ENCODE measurements around the gene ARL4A. TPM values are rescaled to one million over a fixed set of nuclear protein-coding genes. Genes with fewer than 3 reads are reported as not detected.
"Not testable (repeated sequence)": the region's sequence is repeated elsewhere in the genome, so short reads cannot be mapped to it uniquely, and the experiment has no call there.

Gene ARL4A
- total RNA-seq, 1 donor from 2014 or later, result 61.6 TPM

DNA sequence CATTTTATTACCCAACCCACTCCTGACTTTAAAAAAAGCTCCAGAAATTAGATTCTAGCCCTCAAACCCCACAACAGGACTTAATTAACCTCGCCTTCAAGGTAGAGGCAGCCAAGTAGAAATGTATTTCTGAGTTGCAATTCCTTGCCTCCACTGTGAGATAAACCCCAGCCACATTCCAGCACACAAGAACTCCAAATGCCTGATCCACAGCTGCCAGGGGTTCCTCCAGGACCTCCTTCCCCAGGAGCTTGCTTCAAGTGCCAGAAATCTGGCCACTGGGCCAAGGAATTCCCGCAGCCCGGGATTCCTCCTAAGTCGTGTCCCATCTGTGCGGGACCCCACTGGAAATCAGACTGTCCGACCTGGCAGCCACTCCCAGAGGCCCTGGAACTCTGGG is 25.9 kb upstream of the ARL4A start:
- no peak for DNase-seq (ENCODE audit: low spot score)

- no peak for DNase-seq (ENCODE audit: low spot score)
Observed at GRCh38 chr7:12670000-12670729, 17.3 kb upstream of the ARL4A start.

GRCh38 chr7:12670743-12671520 is 16.5 kb upstream of the ARL4A start:
- DNase-seq (ENCODE audit: low spot score), result no peak

DNA sequence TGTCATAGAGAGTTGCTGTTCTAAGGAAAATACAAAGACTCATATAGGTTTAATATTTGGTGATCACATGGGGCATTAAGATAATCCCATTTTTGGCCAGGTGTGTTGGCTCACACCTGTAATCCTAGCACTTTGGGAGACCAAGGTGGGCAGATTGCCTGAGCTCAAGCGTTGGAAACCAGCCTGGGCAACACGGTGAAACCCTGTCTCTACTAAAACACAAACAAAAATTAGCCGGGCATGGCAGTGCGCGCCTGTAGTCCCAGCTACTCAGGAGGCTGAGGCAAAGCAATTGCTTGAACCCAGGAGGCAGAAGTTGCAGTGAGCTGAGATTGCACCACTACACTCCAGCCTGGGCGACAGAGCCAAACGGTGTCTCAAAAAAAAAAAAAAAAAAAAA is 14.0 kb upstream of the ARL4A start:
- not testable (repeated sequence) for DNase-seq (ENCODE audit: low spot score)

GRCh38 chr7:12674053-12674452 is 13.4 kb upstream of the ARL4A start:
- no peak for DNase-seq (ENCODE audit: low spot score)

DNA sequence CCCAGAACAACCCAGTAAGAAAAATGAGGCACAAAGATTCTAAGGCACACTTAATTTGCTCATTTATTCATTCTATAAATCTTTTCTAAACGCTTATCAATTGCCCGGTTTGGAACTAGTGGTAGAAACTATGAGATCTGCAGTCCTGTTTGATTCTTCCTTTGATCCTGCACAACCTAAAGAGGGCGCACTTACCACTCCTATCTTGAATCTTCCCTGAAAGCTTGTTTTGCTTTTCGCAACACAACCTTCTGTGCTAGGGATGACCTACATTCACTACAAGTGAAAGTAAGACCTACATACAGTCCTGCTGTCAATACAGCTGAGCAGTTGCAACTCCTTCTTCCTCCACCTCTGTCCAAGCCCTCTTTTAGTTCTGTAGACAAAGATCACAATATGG is 12.6 kb upstream of the ARL4A start:
- DNase-seq (ENCODE audit: low spot score), result no peak

DNA sequence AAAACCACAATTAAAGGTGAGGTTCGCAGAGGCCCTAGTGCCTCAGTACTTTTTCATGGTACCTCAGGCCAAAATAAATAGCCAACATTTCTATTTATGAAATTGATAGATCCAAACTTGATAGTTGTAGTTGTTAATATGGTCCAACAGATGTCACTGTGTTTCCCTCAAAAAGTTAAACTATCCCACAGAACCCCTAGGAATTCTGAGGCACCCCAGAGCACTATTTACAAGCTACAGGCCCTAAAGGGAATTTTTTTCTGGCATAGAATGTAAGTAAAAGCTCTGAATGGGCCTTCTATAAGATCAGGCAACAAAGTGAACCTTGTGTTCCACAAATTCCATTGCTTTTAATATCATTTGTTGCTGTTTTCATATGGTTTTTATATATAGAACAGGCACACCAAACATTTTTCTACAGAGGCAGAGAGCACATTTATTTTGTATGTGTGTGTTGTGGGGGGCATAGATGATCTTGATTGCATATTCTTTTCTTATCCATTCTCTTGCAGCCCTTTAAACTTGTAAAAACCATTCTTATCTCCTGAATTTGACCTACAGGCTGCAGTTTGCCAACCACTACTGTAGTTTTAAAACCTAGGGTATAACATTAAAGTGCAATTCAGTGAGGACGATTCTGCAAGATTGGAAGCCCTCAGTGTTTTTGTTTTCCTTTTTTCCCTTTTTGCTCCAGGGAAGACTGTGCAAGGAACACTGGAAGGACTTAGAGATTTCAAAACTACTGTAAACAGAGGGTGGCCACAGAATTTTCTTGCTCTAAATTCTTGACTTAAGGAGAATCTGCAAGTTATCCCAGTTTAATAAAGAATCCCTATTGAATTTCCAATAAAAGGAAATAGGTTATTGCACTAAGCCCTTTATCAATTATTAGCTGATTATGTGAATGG is 3.5 kb upstream of the ARL4A start:
- peak; percentile 57 for DNase-seq (ENCODE audit: low spot score)

GRCh38 chr7:12684733-12685132 is 2.7 kb upstream of the ARL4A start:
- DNase-seq (ENCODE audit: low spot score), result no peak

GRCh38 chr7:12685550-12685949 is 1.9 kb upstream of the ARL4A start:
- DNase-seq (ENCODE audit: low spot score), result peak; percentile 42

DNA sequence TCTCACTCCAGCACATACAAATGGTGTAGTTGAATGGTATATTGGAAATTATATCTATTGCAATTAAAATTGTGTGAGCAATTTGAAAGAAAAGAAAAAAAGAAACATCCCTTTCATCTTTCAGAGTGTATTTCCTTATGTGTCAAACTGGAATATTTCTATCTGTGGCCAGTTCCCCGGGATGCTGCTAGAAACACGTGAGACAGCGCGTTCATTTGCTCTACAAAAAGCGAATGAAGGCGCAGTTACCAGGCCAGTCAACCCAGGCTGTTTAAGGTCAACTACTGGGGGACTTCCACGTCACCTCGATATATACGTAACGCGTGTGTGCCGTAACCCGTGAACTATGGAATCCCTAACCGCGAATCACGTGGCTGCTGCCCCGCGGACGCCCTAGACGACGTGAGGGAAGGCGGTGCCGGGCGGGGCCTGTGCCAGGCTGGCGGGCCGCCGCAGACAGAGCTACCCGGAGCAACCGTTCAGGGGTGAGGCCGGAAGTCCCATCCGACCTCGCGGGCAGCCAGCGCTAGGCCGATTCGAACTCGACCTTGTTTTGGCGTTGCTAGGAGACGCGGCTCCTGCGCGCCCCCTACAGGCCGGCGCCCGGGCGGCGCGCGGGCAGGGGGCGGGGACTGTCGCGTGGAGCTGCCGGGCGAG is 1.1 kb upstream of the ARL4A start:
- DNase-seq (ENCODE audit: low spot score), result peak; percentile 89

DNA sequence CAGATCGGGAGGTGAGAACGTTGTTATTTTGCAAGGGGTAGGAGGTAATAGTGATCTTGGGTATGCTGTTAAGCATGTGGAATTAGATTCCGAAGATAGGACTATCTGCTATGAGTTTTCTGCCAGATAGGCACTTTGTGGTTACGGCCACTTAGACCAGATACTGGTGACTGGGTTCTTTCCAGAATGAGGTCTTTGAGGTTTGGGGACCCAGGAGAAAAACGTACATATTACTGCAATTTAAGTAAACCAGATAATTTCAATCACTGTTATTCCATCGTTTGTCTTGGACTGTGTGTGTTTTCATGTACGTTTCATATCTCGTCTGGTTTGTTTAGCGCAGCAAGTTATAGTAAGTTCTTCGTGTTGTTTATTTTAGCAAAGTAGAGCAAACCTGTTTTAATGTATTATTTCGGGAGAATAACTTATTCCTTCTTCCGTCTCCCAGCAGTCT is 312 bp downstream of the ARL4A start:
- DNase-seq (ENCODE audit: low spot score), result no peak

DNA sequence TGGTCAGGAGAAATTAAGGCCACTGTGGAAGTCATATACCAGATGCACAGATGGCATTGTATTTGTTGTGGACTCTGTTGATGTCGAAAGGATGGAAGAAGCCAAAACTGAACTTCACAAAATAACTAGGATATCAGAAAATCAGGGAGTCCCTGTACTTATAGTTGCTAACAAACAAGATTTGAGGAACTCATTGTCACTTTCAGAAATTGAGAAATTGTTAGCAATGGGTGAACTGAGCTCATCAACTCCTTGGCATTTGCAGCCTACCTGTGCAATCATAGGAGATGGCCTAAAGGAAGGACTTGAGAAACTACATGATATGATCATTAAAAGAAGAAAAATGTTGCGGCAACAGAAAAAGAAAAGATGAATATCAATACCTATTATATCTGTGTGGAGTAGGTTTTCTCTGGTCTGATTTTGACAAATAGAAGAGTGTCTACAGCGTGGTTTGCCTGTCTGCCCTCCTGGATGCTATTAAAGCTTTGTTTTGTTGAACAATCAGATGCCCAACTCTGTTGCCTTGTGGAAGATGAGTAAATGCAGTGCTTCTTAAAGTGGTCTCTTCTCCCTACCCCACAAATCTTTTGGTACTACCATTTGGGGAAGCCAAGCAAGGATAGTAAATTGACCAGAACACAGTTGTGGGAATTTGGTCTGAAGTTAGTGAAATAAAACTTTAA is 1.2 kb downstream of the ARL4A start:
- not testable (repeated sequence) for DNase-seq (ENCODE audit: low spot score)

- DNase-seq (ENCODE audit: low spot score), result no peak
Observed at GRCh38 chr7:12689451-12689850, 2.0 kb downstream of the ARL4A start.

GRCh38 chr7:12690041-12690878 is 2.8 kb downstream of the ARL4A start:
- DNase-seq (ENCODE audit: low spot score), result no peak

DNA sequence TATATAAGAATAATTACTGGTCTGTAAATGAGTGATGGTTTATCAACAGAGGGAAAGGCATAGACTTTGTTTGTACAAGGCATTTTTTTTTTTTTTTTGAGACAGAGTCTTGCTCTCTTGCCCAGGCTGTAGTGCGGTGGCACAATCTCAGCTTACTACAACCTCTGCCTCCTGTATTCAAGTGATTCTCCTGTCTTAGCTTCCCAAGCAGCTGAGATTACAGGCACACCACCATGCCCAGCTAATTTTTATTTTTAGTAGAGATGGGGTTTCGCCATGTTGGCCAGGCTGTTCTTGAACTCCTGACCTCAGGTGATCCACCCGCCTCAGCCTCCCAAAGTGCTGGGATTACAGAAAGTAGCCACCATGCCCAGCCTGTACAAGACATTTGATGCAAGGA is 4.0 kb downstream of the ARL4A start:
- not testable (repeated sequence) for DNase-seq (ENCODE audit: low spot score)

GRCh38 chr7:12692035-12692434 is 4.6 kb downstream of the ARL4A start:
- DNase-seq (ENCODE audit: low spot score), result no peak

- no peak for DNase-seq (ENCODE audit: low spot score)
Observed at GRCh38 chr7:12692479-12693259, 5.2 kb downstream of the ARL4A start.

GRCh38 chr7:12694817-12695216 is 7.4 kb downstream of the ARL4A start:
- DNase-seq (ENCODE audit: low spot score), result no peak

GRCh38 chr7:12695965-12696364 is 8.5 kb downstream of the ARL4A start:
- DNase-seq (ENCODE audit: low spot score), result no peak

All from umbilical cord (tissue), 2 donors.